Measurements from ENCODE around the gene IFITM1. TPM values are rescaled to one million over a fixed set of nuclear protein-coding genes. Genes with fewer than 3 reads are reported as not detected.

Gene IFITM1
- total and polyA plus RNA-seq, 2 of the 13 experiments (the other 11 are each of a cell fraction or from before 2014, with no cell fraction given), result 0.38 to 11.1 TPM

DNA sequence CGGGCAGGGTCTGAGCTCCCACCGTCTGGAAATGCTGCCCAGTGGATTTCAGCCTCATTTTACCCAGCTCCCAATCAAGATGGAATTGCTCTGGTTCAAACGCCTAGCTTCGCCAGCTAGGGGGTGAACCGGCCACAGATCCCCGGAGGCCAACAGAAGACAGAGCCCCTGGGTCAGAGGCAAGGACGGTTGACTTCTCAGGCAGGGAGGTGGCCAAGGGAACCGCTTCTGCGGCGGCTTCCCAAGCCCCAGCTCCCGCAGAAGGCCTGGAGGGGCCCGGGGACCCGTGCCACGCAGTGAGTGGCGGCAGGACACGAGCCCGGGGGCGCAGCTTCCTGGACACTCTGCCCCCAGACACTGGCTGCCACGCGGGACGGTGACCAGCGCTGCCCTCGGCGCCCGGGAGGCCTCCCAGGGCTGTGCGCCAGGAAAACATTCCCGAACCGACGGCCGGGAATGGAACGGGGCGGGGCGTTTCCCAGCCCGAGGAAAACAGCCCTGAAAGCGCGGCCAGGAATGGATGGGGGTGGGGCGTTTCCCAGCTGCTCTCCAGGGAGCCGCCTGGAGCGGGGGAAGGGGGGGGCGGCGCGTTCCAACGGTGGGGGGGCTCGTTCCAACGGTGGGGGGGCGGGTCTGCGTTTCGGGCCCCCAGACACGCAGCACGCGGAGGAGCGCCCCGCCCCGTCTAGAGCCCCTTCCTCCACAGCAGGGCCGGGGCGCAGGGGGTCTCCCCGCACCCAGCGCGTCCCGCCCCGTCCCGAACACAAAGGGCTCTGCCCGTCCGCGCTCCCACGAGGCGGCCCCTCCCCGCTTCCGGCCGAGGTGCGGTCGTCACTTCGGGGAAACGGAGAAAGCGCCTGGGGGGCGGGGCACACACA is 42.0 kb downstream of the IFITM1 start (continued):
- TF ChIP-seq, protein P1, sequence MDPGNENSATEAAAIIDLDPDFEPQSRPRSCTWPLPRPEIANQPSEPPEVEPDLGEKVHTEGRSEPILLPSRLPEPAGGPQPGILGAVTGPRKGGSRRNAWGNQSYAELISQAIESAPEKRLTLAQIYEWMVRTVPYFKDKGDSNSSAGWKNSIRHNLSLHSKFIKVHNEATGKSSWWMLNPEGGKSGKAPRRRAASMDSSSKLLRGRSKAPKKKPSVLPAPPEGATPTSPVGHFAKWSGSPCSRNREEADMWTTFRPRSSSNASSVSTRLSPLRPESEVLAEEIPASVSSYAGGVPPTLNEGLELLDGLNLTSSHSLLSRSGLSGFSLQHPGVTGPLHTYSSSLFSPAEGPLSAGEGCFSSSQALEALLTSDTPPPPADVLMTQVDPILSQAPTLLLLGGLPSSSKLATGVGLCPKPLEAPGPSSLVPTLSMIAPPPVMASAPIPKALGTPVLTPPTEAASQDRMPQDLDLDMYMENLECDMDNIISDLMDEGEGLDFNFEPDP (CRISPR knock-in tag; conservative IDR thresholded peaks at IDR 0.05), result peak; percentile 98; the same call in 1 of the 2 replicates
- TF ChIP-seq NFKBIZ (CRISPR knock-in tag; IDR thresholded peaks at IDR 0.05) (peak; percentile 46; the same call in 1 of the 2 replicates), SOX13 (IDR thresholded peaks at IDR 0.05) (no peak), SOX13 (CRISPR knock-in tag; conservative IDR thresholded peaks at IDR 0.05 in 1 of 2, IDR thresholded peaks at IDR 0.05 in 1 of 2) (peak in 1 of 2 experiments; percentile 71; a peak in 2 of 4 replicates), MEIS1 (CRISPR knock-in tag; IDR thresholded peaks at IDR 0.05; ENCODE audit: borderline replicate concordance) (peak; percentile 83), SIX1 (CRISPR knock-in tag; IDR thresholded peaks at IDR 0.05; ENCODE audit: borderline replicate concordance) (0 out of 2 replicates have a peak, but pooled peaks have one; percentile 7), TBP (CRISPR knock-in tag; IDR thresholded peaks at IDR 0.05) (no peak), ASH2L (IDR thresholded peaks at IDR 0.05; ENCODE audit: insufficient read length, low read depth, low read length) (peak; percentile 58), FOXK1 (CRISPR knock-in tag; IDR thresholded peaks at IDR 0.05; ENCODE audit: borderline replicate concordance, low read depth) (0 out of 2 replicates have a peak, but pooled peaks have one; percentile 35), ZNF772 (CRISPR knock-in tag; IDR thresholded peaks at IDR 0.05) (peak; percentile 74; the same call in 1 of the 2 replicates), IRF2 (CRISPR knock-in tag; IDR thresholded peaks at IDR 0.05) (peak; percentile 57), ZNF75D (CRISPR knock-in tag; IDR thresholded peaks at IDR 0.05; ENCODE audit: borderline replicate concordance) (no peak), GABPA (IDR thresholded peaks at IDR 0.05; ENCODE audit: low read depth, low read length) (peak; percentile 51), GABPA (CRISPR knock-in tag; IDR thresholded peaks at IDR 0.05; ENCODE audit: low read depth) (peak; percentile 43; the same call in 1 of the 2 replicates), MAFG (CRISPR knock-in tag; IDR thresholded peaks at IDR 0.05) (no peak), SMAD3 (CRISPR knock-in tag; IDR thresholded peaks at IDR 0.05) (peak; percentile 80), ZNF816 (CRISPR knock-in tag; IDR thresholded peaks at IDR 0.05; ENCODE audit: borderline replicate concordance) (peak; percentile 67; the same call in 1 of the 2 replicates), THAP11 (CRISPR knock-in tag; IDR thresholded peaks at IDR 0.05) (peak; percentile 37; the same call in 1 of the 2 replicates), ARID2 (CRISPR knock-in tag; IDR thresholded peaks at IDR 0.05; ENCODE audit: borderline replicate concordance) (no peak), REL (CRISPR knock-in tag; conservative IDR thresholded peaks at IDR 0.05) (0 out of 2 replicates have a peak, but pooled peaks have one; percentile 46), ZNF121 (CRISPR knock-in tag; IDR thresholded peaks at IDR 0.05) (no peak), ZNF30 (CRISPR knock-in tag; IDR thresholded peaks at IDR 0.05) (peak; percentile 82; the same call in 1 of the 2 replicates), ZSCAN12 (CRISPR knock-in tag; IDR thresholded peaks at IDR 0.05) (no peak)
- TF ChIP-seq, protein P2, sequence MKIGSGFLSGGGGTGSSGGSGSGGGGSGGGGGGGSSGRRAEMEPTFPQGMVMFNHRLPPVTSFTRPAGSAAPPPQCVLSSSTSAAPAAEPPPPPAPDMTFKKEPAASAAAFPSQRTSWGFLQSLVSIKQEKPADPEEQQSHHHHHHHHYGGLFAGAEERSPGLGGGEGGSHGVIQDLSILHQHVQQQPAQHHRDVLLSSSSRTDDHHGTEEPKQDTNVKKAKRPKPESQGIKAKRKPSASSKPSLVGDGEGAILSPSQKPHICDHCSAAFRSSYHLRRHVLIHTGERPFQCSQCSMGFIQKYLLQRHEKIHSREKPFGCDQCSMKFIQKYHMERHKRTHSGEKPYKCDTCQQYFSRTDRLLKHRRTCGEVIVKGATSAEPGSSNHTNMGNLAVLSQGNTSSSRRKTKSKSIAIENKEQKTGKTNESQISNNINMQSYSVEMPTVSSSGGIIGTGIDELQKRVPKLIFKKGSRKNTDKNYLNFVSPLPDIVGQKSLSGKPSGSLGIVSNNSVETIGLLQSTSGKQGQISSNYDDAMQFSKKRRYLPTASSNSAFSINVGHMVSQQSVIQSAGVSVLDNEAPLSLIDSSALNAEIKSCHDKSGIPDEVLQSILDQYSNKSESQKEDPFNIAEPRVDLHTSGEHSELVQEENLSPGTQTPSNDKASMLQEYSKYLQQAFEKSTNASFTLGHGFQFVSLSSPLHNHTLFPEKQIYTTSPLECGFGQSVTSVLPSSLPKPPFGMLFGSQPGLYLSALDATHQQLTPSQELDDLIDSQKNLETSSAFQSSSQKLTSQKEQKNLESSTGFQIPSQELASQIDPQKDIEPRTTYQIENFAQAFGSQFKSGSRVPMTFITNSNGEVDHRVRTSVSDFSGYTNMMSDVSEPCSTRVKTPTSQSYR (CRISPR knock-in tag; IDR thresholded peaks at IDR 0.05; ENCODE audit: borderline replicate concordance), result peak; percentile 67
- TF ChIP-seq, protein P3, sequence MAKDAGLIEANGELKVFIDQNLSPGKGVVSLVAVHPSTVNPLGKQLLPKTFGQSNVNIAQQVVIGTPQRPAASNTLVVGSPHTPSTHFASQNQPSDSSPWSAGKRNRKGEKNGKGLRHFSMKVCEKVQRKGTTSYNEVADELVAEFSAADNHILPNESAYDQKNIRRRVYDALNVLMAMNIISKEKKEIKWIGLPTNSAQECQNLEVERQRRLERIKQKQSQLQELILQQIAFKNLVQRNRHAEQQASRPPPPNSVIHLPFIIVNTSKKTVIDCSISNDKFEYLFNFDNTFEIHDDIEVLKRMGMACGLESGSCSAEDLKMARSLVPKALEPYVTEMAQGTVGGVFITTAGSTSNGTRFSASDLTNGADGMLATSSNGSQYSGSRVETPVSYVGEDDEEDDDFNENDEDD (CRISPR knock-in tag; IDR thresholded peaks at IDR 0.05; ENCODE audit: borderline replicate concordance), result peak; percentile 67; the same call in 1 of the 2 replicates
